Measurements from ENCODE around the gene UBASH3B. TPM values are rescaled to one million over a fixed set of nuclear protein-coding genes. Genes with fewer than 3 reads are reported as not detected.

The UBASH3B gene
- total RNA-seq, 1 donor from 2014 or later = 2.0 TPM

GRCh38 chr11:122679466-122679865 lies 23.9 kb downstream of the UBASH3B start:
- no peak overlapping the region for H3K4me3 Mint-ChIP-seq
- H3K27ac Mint-ChIP-seq = no peak overlapping the region
- no peaks in the 10 kb centered on the region for H3F3A ChIP-seq (ENCODE audit: low read depth)
- TF ChIP-seq EZH2phosphoT487 (IDR thresholded peaks at IDR 0.05) = no peak
- TF ChIP-seq CTCF (IDR thresholded peaks at IDR 0.05) = no peak
- no peak for TF ChIP-seq EZH2 (IDR thresholded peaks at IDR 0.05)
- no peaks in the 10 kb centered on the region for H3K4me1 ChIP-seq
- peaks cover 3% of the 10 kb centered on the region for H3K27me3 Mint-ChIP-seq (ENCODE audit: insufficient read depth, low read depth)
- no peaks in the 10 kb centered on the region for H3K79me2 ChIP-seq (ENCODE audit: low read depth)
- H2AFZ ChIP-seq (replicated peaks) = no peak overlapping the region
- no peaks in the 10 kb centered on the region for H3K9me3 ChIP-seq (ENCODE audit: low read depth)
- no peak overlapping the region for H3K27ac ChIP-seq
- H3K4me2 ChIP-seq = no peak overlapping the region
- peaks cover 18% of the 10 kb centered on the region for H3K4me1 Mint-ChIP-seq
- no peaks in the 10 kb centered on the region for H4K20me1 ChIP-seq (ENCODE audit: low read depth)
- H3K9me3 Mint-ChIP-seq = no peaks in the 10 kb centered on the region
- DNase-seq (ENCODE audit: low spot score) = no peak
- H3K4me3 ChIP-seq = no peak overlapping the region
- H3K9ac ChIP-seq = no peak overlapping the region
- H3K36me3 Mint-ChIP-seq = no peaks in the 10 kb centered on the region
- no peaks in the 10 kb centered on the region for H3K27me3 ChIP-seq
- no peaks in the 10 kb centered on the region for H3K36me3 ChIP-seq

DNA sequence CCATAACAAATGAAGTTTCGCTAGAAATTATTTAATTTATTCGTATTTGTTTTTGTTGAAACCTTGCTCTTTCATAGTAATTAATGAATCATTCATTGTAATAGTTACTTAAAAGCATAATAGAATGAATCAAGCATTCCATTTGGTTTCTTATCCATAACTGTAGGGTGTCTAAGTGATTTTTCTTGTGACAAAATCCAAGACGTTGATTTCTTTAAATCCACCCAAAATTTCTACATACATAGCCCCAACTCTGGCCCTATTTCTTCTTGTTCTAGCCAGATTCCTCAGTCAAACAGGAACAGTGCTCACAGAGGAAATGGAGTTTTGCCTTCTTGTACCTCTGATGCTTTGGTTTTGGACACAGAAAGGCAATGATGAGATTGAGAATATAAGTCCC lies 25.5 kb downstream of the UBASH3B start:
- Histone ChIP-seq H3K4me2 (no peak overlapping the region), H3K4me1 (no peaks in the 10 kb centered on the region), H3K36me3 (no peaks in the 10 kb centered on the region), H3K4me3 (no peak overlapping the region), H3K27ac (no peak overlapping the region), H3K27me3 (no peaks in the 10 kb centered on the region), H3F3A (ENCODE audit: low read depth) (no peaks in the 10 kb centered on the region), H3K9me3 (ENCODE audit: low read depth) (no peaks in the 10 kb centered on the region), H3K9ac (no peak overlapping the region), H4K20me1 (ENCODE audit: low read depth) (no peaks in the 10 kb centered on the region), H3K79me2 (ENCODE audit: low read depth) (no peaks in the 10 kb centered on the region), H2AFZ (replicated peaks) (no peak overlapping the region)
- Mint-ChIP-seq H3K9me3 (no peaks in the 10 kb centered on the region), H3K4me1 (peaks cover 10% of the 10 kb centered on the region), H3K27ac (no peak overlapping the region), H3K27me3 (ENCODE audit: insufficient read depth, low read depth) (peaks cover 3% of the 10 kb centered on the region), H3K36me3 (no peaks in the 10 kb centered on the region), H3K4me3 (no peak overlapping the region)
- no peak for DNase-seq (ENCODE audit: low spot score)
- no peak for TF ChIP-seq EZH2 (IDR thresholded peaks at IDR 0.05)
- TF ChIP-seq EZH2phosphoT487 (IDR thresholded peaks at IDR 0.05) = no peak
- no peak for TF ChIP-seq CTCF (IDR thresholded peaks at IDR 0.05)

DNA sequence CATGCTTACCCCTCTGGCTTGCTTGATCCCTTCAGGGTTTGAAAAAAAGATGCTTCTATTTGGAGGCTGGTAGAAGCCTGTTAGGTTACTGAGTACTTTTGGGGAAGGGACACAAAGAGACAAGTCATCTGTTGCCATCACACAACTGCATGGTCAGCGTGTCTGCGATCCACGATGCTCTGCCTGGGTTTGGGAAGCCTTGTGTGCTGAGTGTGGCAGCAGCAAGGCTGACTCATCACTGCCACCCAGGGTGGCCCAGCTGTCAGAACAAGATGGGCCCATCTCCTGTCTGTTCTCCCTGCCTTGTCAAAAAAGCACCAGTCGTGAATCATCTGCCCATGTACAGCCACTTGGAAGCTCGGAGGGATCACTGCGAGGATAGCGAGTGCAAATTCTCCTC lies 26.2 kb downstream of the UBASH3B start:
- H2AFZ ChIP-seq (replicated peaks) = no peak overlapping the region
- no peaks in the 10 kb centered on the region for H3K4me1 ChIP-seq
- DNase-seq (ENCODE audit: low spot score) = no peak
- Mint-ChIP-seq H3K4me3 (no peak overlapping the region), H3K27ac (no peak overlapping the region), H3K9me3 (no peaks in the 10 kb centered on the region), H3K27me3 (ENCODE audit: insufficient read depth, low read depth) (peaks cover 3% of the 10 kb centered on the region), H3K4me1 (peaks cover 8% of the 10 kb centered on the region), H3K36me3 (no peaks in the 10 kb centered on the region)
- H3K79me2 ChIP-seq (ENCODE audit: low read depth) = no peaks in the 10 kb centered on the region
- no peaks in the 10 kb centered on the region for H3K36me3 ChIP-seq
- no peaks in the 10 kb centered on the region for H3K27me3 ChIP-seq
- TF ChIP-seq CTCF (IDR thresholded peaks at IDR 0.05) (no peak), EZH2phosphoT487 (IDR thresholded peaks at IDR 0.05) (no peak), EZH2 (IDR thresholded peaks at IDR 0.05) (no peak)
- H3F3A ChIP-seq (ENCODE audit: low read depth) = no peaks in the 10 kb centered on the region
- H3K9me3 ChIP-seq (ENCODE audit: low read depth) = no peaks in the 10 kb centered on the region
- H3K4me3 ChIP-seq = no peak overlapping the region
- no peak overlapping the region for H3K9ac ChIP-seq
- H3K4me2 ChIP-seq = no peak overlapping the region
- H4K20me1 ChIP-seq (ENCODE audit: low read depth) = no peaks in the 10 kb centered on the region
- H3K27ac ChIP-seq = no peak overlapping the region

Measured in neural progenitor cell (in vitro differentiated cells).